Measurements from ENCODE around the gene ZNF254.

The ZNF254 gene

GRCh38 chr19:24101459-24102115, 14.6 kb downstream of the ZNF254 start:
- Mint-ChIP-seq H3K4me1 (peaks cover 14% of the 10 kb centered on the region), H3K27me3 (no peaks in the 10 kb centered on the region), H3K27ac (no peak overlapping the region)

GRCh38 chr19:24127601-24128000, 40.6 kb downstream of the ZNF254 start:
- Mint-ChIP-seq H3K36me3 (peaks cover 60% of the 10 kb centered on the region), H3K4me3 (no peak overlapping the region), H3K9me3 (peaks cover 11% of the 10 kb centered on the region), H3K27me3 (no peaks in the 10 kb centered on the region), H3K27ac (no peak overlapping the region), H3K4me1 (no peaks in the 10 kb centered on the region)

More at GRCh38 chr19:24101459-24102115, 14.6 kb downstream of the ZNF254 start:
- H3K36me3 Mint-ChIP-seq = peaks cover 54% of the 10 kb centered on the region
- no peak overlapping the region for H3K4me3 Mint-ChIP-seq
- H3K9me3 Mint-ChIP-seq = peaks cover 5% of the 10 kb centered on the region

GRCh38 chr19:24140099-24140498, 53.1 kb downstream of the ZNF254 start:
- no peaks in the 10 kb centered on the region for H3K27me3 Mint-ChIP-seq
- H3K27ac Mint-ChIP-seq = no peak overlapping the region
- H3K4me3 Mint-ChIP-seq = no peak overlapping the region
- H3K4me1 Mint-ChIP-seq = no peaks in the 10 kb centered on the region
- peaks cover 21% of the 10 kb centered on the region for H3K9me3 Mint-ChIP-seq
- peaks cover 45% of the 10 kb centered on the region for H3K36me3 Mint-ChIP-seq

GRCh38 chr19:24140591-24140990, 53.6 kb downstream of the ZNF254 start:
- no peaks in the 10 kb centered on the region for H3K4me1 Mint-ChIP-seq
- H3K36me3 Mint-ChIP-seq = peaks cover 44% of the 10 kb centered on the region
- H3K9me3 Mint-ChIP-seq = peaks cover 21% of the 10 kb centered on the region
- H3K4me3 Mint-ChIP-seq = no peak overlapping the region
- no peaks in the 10 kb centered on the region for H3K27me3 Mint-ChIP-seq
- no peak overlapping the region for H3K27ac Mint-ChIP-seq

GRCh38 chr19:24141612-24142011, 54.6 kb downstream of the ZNF254 start:
- Mint-ChIP-seq H3K9me3 (peaks cover 12% of the 10 kb centered on the region), H3K4me1 (no peaks in the 10 kb centered on the region), H3K27ac (no peak overlapping the region), H3K27me3 (no peaks in the 10 kb centered on the region), H3K4me3 (no peak overlapping the region), H3K36me3 (peaks cover 39% of the 10 kb centered on the region)

- no peak overlapping the region for H3K27ac Mint-ChIP-seq
- H3K9me3 Mint-ChIP-seq = peaks cover 9% of the 10 kb centered on the region
- no peaks in the 10 kb centered on the region for H3K27me3 Mint-ChIP-seq
- no peak overlapping the region for H3K4me3 Mint-ChIP-seq
- H3K4me1 Mint-ChIP-seq = no peaks in the 10 kb centered on the region
- H3K36me3 Mint-ChIP-seq = peaks cover 37% of the 10 kb centered on the region
Observed at GRCh38 chr19:24142771-24143170, 55.8 kb downstream of the ZNF254 start.

- Mint-ChIP-seq H3K4me1 (no peaks in the 10 kb centered on the region), H3K36me3 (peaks cover 26% of the 10 kb centered on the region), H3K27me3 (no peaks in the 10 kb centered on the region), H3K9me3 (peaks cover 14% of the 10 kb centered on the region), H3K27ac (no peak overlapping the region), H3K4me3 (no peak overlapping the region)
Observed at GRCh38 chr19:24159707-24160106, 72.7 kb downstream of the ZNF254 start.

- no peak overlapping the region for H3K27ac Mint-ChIP-seq
- H3K4me1 Mint-ChIP-seq = no peaks in the 10 kb centered on the region
- H3K36me3 Mint-ChIP-seq = peaks cover 24% of the 10 kb centered on the region
- H3K27me3 Mint-ChIP-seq = no peaks in the 10 kb centered on the region
- H3K9me3 Mint-ChIP-seq = peaks cover 27% of the 10 kb centered on the region
- no peak overlapping the region for H3K4me3 Mint-ChIP-seq
Observed at GRCh38 chr19:24166055-24166454, 79.1 kb downstream of the ZNF254 start.

GRCh38 chr19:24173882-24174281, 86.9 kb downstream of the ZNF254 start:
- Mint-ChIP-seq H3K27ac (no peak overlapping the region), H3K36me3 (peaks cover 9% of the 10 kb centered on the region), H3K9me3 (peaks cover 14% of the 10 kb centered on the region), H3K4me3 (no peak overlapping the region), H3K4me1 (no peaks in the 10 kb centered on the region), H3K27me3 (no peaks in the 10 kb centered on the region)

GRCh38 chr19:24177686-24178085, 90.7 kb downstream of the ZNF254 start:
- H3K4me1 Mint-ChIP-seq = no peaks in the 10 kb centered on the region
- no peaks in the 10 kb centered on the region for H3K27me3 Mint-ChIP-seq
- no peak overlapping the region for H3K27ac Mint-ChIP-seq
- H3K4me3 Mint-ChIP-seq = no peak overlapping the region
- H3K36me3 Mint-ChIP-seq = peaks cover 1% of the 10 kb centered on the region
- H3K9me3 Mint-ChIP-seq = peaks cover 14% of the 10 kb centered on the region

GRCh38 chr19:24178207-24178606, 91.2 kb downstream of the ZNF254 start:
- peaks cover 14% of the 10 kb centered on the region for H3K9me3 Mint-ChIP-seq
- H3K27me3 Mint-ChIP-seq = no peaks in the 10 kb centered on the region
- H3K27ac Mint-ChIP-seq = no peak overlapping the region
- no peak overlapping the region for H3K4me3 Mint-ChIP-seq
- H3K36me3 Mint-ChIP-seq = peaks cover 1% of the 10 kb centered on the region
- no peaks in the 10 kb centered on the region for H3K4me1 Mint-ChIP-seq

All from activated naive CD4-positive, alpha-beta T cell treated with anti-CD3 and anti-CD28 coated beads, Interleukin-2, amount 50 U/mL, for 24 hours (primary cell).